Neural cell (in vitro differentiated cells): Measurements from ENCODE around the gene INPP5D. TPM values are rescaled to one million over a fixed set of nuclear protein-coding genes. Genes with fewer than 3 reads are reported as not detected.

ENCODE experiments used
- H2AFZ ChIP-seq: fragments of 200-600, 300-800 bp; sonication (generic), shearing (Covaris generic); 2 replicates; pipeline ENCODE4 v1.6.0; 2014; ENCODE audit warnings: low read depth, mild to moderate bottlenecking, antibody characterized with exemption, low read length, moderate library complexity
- H3F3A ChIP-seq: fragments of 200-600 bp; shearing (Covaris generic); 2 replicates; pipeline ENCODE4 v1.6.1; 2016; ENCODE audit warnings: mild to moderate bottlenecking, moderate library complexity, mixed read lengths, antibody characterized with exemption, low read length; ENCODE audit not compliant: insufficient read depth, poor library complexity, severe bottlenecking
- H3K27ac ChIP-seq: fragments of 200-600, 300-800 bp; sonication (generic), shearing (Covaris generic); 2 replicates; pipeline ENCODE4 v1.5.1; 2014; ENCODE audit warnings: mild to moderate bottlenecking, low read length, moderate library complexity
- H3K27me3 ChIP-seq: fragments of 300-800, 200-600 bp; sonication (generic), shearing (Covaris generic); 2 replicates; pipeline ENCODE4 v1.6.0; 2014; ENCODE audit warnings: mild to moderate bottlenecking, low read depth, low read length, moderate library complexity; ENCODE audit not compliant: insufficient read depth
- H3K36me3 ChIP-seq: fragments of 300-800, 200-600 bp; sonication (generic), shearing (Covaris generic); 2 replicates; pipeline ENCODE4 v1.5.1; 2014; ENCODE audit warnings: mild to moderate bottlenecking, antibody characterized with exemption, low read length, moderate library complexity; ENCODE audit not compliant: insufficient read depth
- H3K4me2 ChIP-seq: fragments of 300-800, 200-600 bp; sonication (generic), shearing (Covaris generic); 2 replicates; pipeline ENCODE4 v1.6.0; 2014; ENCODE audit warnings: mild to moderate bottlenecking, low read length
- H3K4me3 ChIP-seq: fragments of 300-800, 200-600 bp; sonication (generic), shearing (Covaris generic); 2 replicates; pipeline ENCODE4 v1.5.1; 2014; ENCODE audit warnings: mild to moderate bottlenecking, low read length, moderate library complexity
- H3K79me2 ChIP-seq: fragments of 200-600 bp; shearing (Covaris generic); replicated peaks from 2 replicates; pipeline ENCODE4 v1.6.0; 2014; ENCODE audit warnings: mild to moderate bottlenecking, low read length, moderate library complexity; ENCODE audit not compliant: insufficient read depth
- H3K9ac ChIP-seq: fragments of 300-800, 200-600 bp; sonication (generic), shearing (Covaris generic); 2 replicates; pipeline ENCODE4 v1.6.1; 2016; ENCODE audit warnings: mild to moderate bottlenecking, low read length, mixed read lengths
- H3K9me2 ChIP-seq: fragments of 200-600 bp; shearing (Covaris generic); 2 replicates; pipeline ENCODE4 v1.6.1; 2016; ENCODE audit warnings: mild to moderate bottlenecking, low read length, mixed read lengths; ENCODE audit not compliant: insufficient read depth
- H3K9me3 ChIP-seq: fragments of 200-600, 300-800 bp; sonication (generic), shearing (Covaris generic); 2 replicates; pipeline ENCODE4 v1.6.1; 2016; ENCODE audit warnings: mild to moderate bottlenecking, mixed run types, low read length, moderate library complexity, mixed read lengths
- H4K20me1 ChIP-seq: fragments of 200-600 bp; shearing (Covaris generic); 2 replicates; pipeline ENCODE4 v1.6.1; 2016; ENCODE audit warnings: mild to moderate bottlenecking, mixed run types; ENCODE audit not compliant: insufficient read depth
- EP300 ChIP-seq: fragments of 450-650 bp; conservative IDR thresholded peaks from 2 replicates; pipeline ENCODE4 v1.6.1; 2014; ENCODE audit warnings: antibody characterized with exemption, mild to moderate bottlenecking, moderate library complexity; ENCODE audit not compliant: poor library complexity, severe bottlenecking
- EZH2 ChIP-seq: fragments of 200-600, 300-800 bp; shearing (Covaris generic), sonication (generic); IDR thresholded peaks from 2 replicates; pipeline ENCODE4 v1.6.1; 2014; ENCODE audit warnings: antibody characterized with exemption, low read length, borderline replicate concordance, mild to moderate bottlenecking; ENCODE audit not compliant: insufficient read depth, poor library complexity, severe bottlenecking
- MXI1 ChIP-seq: fragments of 450-650 bp; conservative IDR thresholded peaks from 2 replicates; pipeline ENCODE4 v1.6.1; 2014; ENCODE audit warnings: antibody characterized with exemption, mild to moderate bottlenecking; ENCODE audit not compliant: poor library complexity, severe bottlenecking
- POLR2AphosphoS5 ChIP-seq: IDR thresholded peaks from 2 replicates; pipeline ENCODE4 v1.6.1; 2012
- RAD21 ChIP-seq: fragments of 450-650 bp; conservative IDR thresholded peaks from 2 replicates; pipeline ENCODE4 v1.6.1; 2014; ENCODE audit warnings: antibody characterized with exemption, mild to moderate bottlenecking, moderate library complexity
- SMC3 ChIP-seq: fragments of 450-650 bp; conservative IDR thresholded peaks from 2 replicates; pipeline ENCODE4 v1.6.1; 2014; ENCODE audit warnings: antibody characterized with exemption, mild to moderate bottlenecking, moderate library complexity; ENCODE audit not compliant: poor library complexity
- TAF1 ChIP-seq: IDR thresholded peaks from 2 replicates; pipeline ENCODE4 v1.6.1; 2012; ENCODE audit warnings: low read depth
- polyA plus RNA-seq: library from polyadenylated mRNA; depleted of rRNA; stranded (reverse); fragments of >200 nt; gene quantifications from 2 replicates; pipeline ENCODE4 v1.2.3, GENCODE V29; 2014
- TF ChIP-seq, protein P1 (sequence below): IDR thresholded peaks from 2 replicates; pipeline ENCODE4 v1.6.1; 2012; ENCODE audit warnings: borderline replicate concordance
- TF ChIP-seq, protein P2 (sequence below): fragments of 450-650 bp; IDR thresholded peaks from 2 replicates; pipeline ENCODE4 v1.5.1; 2014; ENCODE audit warnings: antibody characterized with exemption, mild to moderate bottlenecking, moderate library complexity; ENCODE audit not compliant: poor library complexity, severe bottlenecking

Gene INPP5D
- polyA plus RNA-seq, 1 donor from 2014 or later: not detected

DNA sequence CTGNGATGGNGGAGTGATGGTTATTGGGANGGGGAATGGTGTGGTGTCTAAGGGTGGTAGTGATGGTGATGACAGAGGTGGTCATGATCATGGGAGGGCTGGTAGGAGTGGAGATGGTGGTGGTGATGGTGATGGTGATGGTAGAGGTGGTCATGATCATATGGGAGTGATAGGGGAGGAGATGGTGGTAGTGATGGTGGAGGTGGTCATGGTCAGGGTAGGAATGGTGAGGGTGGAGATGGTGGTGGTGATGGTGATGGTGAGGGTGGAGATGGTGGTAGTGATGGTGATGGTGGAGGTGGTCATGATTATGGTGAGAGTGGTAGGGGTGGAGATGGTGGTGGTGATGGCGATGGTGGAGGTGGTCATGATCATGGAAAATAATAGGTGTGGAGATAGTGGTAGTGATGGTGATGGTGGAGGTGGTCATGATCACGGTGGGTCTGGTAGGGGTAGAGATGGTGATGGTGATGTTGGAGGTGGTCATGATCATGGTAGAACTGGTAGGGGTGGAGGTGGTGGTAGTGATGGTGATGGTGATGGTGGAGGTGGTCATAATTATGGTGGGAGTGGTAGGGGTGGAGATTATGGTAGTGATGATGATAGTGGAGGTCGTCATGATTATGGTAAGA, 83.7 kb downstream of the INPP5D start:
- Histone ChIP-seq H3K27me3 (no peaks in the 10 kb centered on the region), H3K9ac (no peak overlapping the region), H3F3A (no peaks in the 10 kb centered on the region), H4K20me1 (no peaks in the 10 kb centered on the region), H3K27ac (no peak overlapping the region), H2AFZ (no peak overlapping the region), H3K36me3 (no peaks in the 10 kb centered on the region), H3K9me2 (no peaks in the 10 kb centered on the region), H3K9me3 (no peaks in the 10 kb centered on the region), H3K4me2 (no peak overlapping the region), H3K79me2 (no peaks in the 10 kb centered on the region), H3K4me3 (no peak overlapping the region)
- TF ChIP-seq, protein P1, sequence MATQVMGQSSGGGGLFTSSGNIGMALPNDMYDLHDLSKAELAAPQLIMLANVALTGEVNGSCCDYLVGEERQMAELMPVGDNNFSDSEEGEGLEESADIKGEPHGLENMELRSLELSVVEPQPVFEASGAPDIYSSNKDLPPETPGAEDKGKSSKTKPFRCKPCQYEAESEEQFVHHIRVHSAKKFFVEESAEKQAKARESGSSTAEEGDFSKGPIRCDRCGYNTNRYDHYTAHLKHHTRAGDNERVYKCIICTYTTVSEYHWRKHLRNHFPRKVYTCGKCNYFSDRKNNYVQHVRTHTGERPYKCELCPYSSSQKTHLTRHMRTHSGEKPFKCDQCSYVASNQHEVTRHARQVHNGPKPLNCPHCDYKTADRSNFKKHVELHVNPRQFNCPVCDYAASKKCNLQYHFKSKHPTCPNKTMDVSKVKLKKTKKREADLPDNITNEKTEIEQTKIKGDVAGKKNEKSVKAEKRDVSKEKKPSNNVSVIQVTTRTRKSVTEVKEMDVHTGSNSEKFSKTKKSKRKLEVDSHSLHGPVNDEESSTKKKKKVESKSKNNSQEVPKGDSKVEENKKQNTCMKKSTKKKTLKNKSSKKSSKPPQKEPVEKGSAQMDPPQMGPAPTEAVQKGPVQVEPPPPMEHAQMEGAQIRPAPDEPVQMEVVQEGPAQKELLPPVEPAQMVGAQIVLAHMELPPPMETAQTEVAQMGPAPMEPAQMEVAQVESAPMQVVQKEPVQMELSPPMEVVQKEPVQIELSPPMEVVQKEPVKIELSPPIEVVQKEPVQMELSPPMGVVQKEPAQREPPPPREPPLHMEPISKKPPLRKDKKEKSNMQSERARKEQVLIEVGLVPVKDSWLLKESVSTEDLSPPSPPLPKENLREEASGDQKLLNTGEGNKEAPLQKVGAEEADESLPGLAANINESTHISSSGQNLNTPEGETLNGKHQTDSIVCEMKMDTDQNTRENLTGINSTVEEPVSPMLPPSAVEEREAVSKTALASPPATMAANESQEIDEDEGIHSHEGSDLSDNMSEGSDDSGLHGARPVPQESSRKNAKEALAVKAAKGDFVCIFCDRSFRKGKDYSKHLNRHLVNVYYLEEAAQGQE: no peak
- TF ChIP-seq RAD21 (no peak), MXI1 (no peak), EP300 (no peak)

GRCh38 chr2:233145726-233146125, 85.6 kb downstream of the INPP5D start:
- Histone ChIP-seq H3K9ac (no peak overlapping the region), H2AFZ (no peak overlapping the region)
- TF ChIP-seq, protein P2, sequence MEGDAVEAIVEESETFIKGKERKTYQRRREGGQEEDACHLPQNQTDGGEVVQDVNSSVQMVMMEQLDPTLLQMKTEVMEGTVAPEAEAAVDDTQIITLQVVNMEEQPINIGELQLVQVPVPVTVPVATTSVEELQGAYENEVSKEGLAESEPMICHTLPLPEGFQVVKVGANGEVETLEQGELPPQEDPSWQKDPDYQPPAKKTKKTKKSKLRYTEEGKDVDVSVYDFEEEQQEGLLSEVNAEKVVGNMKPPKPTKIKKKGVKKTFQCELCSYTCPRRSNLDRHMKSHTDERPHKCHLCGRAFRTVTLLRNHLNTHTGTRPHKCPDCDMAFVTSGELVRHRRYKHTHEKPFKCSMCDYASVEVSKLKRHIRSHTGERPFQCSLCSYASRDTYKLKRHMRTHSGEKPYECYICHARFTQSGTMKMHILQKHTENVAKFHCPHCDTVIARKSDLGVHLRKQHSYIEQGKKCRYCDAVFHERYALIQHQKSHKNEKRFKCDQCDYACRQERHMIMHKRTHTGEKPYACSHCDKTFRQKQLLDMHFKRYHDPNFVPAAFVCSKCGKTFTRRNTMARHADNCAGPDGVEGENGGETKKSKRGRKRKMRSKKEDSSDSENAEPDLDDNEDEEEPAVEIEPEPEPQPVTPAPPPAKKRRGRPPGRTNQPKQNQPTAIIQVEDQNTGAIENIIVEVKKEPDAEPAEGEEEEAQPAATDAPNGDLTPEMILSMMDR: no peak
- no peak for TF ChIP-seq EZH2
- no peak for TF ChIP-seq EP300
- no peak for TF ChIP-seq TAF1
- TF ChIP-seq RAD21: no peak
- TF ChIP-seq, protein P1: no peak
- no peak for TF ChIP-seq SMC3
- no peak for TF ChIP-seq POLR2AphosphoS5
- TF ChIP-seq MXI1: no peak

More at GRCh38 chr2:233145726-233146125, 85.6 kb downstream of the INPP5D start:
- Histone ChIP-seq H3F3A (no peaks in the 10 kb centered on the region), H3K4me3 (no peak overlapping the region), H3K27ac (no peak overlapping the region), H3K36me3 (no peaks in the 10 kb centered on the region), H3K27me3 (no peaks in the 10 kb centered on the region), H3K79me2 (no peaks in the 10 kb centered on the region), H3K4me2 (no peak overlapping the region), H3K9me3 (no peaks in the 10 kb centered on the region), H3K9me2 (no peaks in the 10 kb centered on the region), H4K20me1 (no peaks in the 10 kb centered on the region)
